T-helper 9 cell (primary cell): ENCODE data around the gene CDK3.
"Not testable (repeated sequence)": the region's sequence is repeated elsewhere in the genome, so short reads cannot be mapped to it uniquely, and the experiment has no call there.

Source experiments
- DNase-seq: peaks from one replicate; pipeline ENCODE4 v3.0.0-alpha.2; 2020

CDK3 gene

DNA sequence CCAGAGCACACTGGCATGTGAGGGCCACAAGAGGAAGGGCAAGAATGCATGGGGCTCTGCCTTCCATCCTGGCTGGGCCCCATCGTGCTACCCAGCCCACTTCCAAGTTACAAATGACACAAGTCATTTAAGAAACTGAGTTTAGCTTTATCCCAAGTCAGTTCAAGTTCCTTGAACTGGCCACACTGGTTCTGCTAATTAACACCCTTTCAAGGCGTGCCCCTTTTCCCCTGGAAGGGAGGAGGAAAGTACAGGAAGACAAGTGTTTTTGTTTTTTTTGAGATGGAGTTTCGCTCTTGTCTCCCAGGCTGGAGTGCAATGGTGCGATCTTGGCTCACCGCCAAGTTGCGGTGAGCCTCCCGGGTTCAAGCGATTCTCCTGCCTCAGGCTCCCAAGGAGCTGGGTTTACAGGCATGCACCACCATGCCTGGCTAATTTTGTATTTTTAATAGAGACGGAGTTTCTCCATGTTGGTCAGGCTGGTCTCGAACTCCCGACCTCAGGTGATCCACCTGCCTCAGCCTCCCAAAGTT, 43.9 kb downstream of the CDK3 start:
- DNase-seq = not testable (repeated sequence)

DNA sequence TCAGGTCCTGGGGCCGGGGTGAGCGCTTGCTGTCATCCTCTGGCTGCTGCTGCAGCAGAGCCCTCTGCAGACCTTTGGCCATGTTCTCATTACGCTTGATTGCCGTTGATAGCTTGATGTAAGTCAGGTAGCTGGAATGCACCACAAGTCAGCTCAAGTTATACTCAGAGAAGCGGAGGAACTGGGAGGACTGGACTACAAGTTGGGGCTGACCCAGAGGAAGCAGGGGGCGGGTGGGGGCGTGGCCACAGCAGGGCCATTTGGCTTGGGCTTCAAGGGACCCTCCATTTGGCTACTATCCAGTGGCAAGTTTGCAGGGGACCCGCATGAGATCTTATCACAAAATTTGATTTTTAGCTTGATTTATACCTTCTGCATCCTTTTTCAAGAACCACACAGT, 45.4 kb downstream of the CDK3 start:
- DNase-seq = no peak

DNA sequence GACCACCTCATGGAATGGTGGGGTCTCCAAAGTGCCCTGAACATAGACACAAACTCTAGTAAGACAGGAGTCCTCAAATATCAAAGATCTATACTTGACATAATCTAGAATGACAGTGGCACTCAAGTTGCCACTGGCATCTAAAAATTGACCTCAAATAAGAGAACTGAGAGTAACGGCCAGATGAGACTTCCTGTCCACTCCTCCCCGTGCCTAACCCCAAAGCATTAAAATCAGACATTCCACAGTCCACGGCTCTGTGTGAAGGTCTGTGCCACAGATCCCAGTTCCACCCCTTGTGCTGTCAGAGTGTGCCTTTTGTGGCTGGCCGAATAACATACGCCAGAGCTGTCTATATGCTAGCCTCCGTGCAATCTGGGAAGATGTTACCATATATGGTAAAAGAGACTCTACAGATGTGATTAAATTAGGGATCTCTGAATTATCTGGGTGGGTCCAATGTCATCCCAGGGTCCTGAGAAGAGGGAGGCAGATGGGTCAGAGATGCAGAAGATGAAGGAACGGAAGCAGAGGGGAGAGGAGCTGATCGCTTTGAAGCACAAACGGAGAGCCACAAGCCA, 47.5 kb downstream of the CDK3 start:
- no peak for DNase-seq

DNA sequence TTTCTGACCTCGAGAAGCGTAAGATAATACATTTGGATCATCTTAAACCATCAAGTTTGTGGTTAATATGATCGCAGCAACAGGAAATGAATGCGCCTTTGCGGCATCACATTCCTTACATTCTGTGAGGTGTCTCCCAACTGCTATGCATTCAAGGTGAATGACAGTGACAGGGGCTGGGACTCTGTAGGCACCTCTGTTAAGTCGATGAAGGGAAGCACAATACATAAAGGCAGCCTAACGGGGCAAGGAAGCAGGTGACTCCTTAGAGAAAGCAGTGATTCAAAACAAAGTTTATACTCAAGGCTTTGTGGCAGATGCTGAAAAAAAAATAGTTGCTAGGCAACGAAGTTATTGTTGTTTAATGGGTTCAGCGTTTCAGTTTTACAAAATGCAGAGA, 48.1 kb downstream of the CDK3 start:
- DNase-seq = no peak

DNA sequence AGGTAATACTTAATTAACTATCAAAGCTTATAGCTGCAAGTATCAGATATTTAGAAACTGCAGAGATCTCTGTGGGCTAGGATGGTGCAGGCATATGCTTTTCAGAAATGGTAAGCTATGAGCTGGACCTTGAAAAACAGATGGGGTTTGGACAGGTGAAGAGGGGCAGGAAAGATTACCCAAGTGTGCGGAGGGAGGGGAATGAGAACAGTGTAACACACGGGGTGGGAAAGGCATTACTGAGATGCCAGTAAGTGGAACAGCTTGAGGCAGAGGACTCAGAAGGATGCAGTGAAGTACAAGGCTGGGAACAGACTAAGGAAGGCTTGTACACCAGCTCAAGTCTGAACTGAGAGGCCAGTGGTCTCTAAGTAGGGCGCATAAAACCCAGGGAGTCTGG, 48.6 kb downstream of the CDK3 start:
- no peak for DNase-seq

DNA sequence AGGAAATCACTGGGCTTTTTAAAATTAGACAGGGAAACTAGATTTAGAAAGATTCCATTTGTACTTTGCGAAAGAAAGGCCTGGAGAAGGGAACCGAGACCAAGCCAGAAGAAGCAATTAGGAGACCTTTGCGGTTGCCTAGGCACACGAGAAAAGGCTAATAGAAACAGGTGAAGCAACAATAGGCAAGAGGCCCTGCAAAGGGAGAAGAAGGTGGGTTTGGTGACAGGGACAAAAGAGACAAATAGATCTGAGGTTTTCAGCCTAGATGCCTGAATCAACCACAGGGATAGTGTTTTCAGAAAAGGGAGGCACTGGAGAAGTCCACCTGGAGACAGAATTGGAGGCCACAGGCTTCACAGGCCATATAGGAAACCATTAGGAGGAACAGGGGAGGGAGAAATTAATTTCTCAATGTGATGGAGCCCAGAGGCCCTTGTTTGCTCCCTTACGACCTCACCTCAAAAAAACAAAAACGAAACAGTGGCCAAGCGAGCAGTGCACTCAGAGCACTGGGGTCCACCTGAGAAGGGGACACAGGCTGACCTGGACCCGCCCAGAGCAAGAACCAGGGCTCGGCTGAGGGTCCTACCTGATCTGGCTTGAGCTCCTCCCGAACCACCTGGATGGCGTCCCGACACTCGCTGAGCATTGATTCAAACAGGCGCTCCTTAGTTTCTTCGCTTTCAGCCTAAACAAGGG, 49.3 kb downstream of the CDK3 start:
- no peak for DNase-seq

DNA sequence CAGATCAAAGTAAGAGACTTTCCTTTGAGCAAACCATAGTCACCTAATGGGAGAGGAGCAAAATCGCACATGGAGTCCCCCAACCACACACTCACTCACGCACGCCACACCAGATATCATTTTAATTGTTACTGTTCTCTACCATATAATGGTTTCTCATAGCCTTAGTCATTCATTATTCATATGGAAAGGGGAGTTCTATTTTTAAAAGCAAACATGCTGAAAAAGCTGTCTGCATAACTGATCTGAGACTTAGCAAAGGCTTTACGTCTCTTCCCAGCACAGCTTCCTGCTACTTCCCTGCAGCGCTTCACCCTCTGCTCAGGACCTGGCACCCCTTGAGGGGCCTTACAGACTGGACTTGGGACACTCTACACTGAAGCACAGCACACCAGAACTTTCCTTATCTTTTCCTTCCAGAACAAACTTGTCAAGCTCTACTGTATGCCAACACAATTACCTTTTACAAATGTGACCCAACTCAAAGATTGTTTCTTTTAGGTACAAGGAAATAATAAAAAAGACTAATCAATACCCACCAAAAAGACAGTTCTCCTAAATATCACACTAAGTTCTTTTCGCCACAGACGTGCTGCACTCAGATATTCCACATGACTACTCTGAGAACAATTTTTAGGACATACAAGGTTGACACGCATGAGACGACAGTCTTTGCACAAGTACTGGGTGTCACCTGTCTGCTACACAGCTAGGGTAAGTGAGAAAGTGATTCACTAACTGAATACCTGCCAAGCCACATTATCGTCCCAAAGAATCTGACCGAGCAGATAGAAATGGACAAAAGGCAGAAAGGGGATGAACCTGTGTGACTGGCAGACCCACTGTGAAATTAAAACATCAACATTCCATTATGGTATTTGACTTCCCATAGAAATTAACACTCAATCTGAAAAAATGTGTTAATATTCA, 50.1 kb downstream of the CDK3 start:
- no peak for DNase-seq

DNA sequence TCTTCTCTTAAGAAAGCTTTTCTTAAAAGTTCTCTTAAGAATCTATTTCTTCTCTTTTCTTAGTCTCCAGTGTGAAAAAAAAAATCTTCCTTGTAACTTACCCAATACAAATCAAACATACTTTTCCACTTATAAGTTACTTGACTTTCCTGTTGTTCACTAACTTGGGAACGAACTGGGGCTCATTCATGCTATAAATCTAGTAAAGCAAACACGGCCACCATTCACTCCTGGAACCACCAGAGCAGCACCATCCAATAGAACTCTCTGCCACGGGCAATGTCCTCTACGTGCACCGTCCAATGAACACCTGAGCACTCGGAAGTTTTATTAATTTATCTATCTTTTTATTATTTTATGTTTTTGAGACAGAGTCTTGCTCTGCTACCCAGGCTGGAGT, 50.9 kb downstream of the CDK3 start:
- DNase-seq = no peak

DNA sequence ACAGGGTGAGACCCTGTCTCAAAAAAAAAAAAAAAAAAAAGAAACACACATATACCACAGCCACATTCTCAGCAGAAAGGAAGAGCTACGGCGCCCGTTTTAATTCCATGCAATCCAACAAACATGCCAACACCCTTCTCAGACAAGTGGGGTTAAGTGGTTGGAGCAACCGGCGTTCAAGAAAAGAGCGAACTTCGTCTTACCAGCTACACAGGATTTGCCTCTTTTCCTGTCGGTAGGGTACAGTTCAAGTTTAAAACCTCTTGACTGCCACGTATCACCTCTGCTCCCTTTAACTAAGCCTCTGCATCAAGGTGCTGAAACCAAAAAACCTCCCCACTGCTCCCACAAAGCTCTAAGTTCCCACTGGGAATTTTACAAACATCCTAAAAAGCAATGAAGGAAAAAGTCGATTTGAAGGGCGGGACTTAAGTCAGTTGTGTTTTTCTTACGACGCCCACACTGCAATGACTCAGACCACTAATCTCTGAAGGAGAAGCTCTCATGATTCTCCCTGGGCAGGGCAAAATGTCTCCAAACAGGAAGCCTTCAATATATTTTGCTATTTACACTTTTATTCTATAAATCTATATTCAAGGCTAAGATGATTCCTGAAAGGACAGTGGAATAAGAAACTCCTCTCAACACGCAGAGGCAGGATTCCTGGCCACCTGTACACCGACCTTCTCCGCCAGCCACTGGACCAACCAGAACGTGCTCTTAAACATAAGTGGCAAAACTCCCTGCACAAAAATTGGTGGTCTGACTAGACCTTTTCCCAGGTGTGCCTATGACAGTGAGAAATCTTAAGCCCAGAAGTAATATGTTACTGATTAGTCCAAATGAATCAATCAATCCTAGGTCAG, 52.8 kb downstream of the CDK3 start:
- DNase-seq = no peak

DNA sequence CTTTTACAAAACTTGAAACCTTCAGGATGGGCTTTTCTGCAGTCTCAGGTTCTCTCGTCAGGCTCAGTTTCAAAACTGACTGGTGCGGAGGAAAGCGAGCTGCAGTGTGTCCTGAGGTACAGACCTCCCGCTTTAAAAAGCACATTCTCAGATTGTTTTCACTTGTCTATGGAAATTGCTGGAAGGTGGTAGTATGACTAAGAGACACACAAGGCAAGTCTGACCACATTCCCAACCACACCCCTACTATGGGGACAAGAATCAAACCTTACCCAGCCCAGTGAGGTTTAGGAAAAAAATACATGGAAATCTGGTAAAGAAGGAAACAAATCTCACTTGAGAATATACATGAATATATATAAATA, 53.4 kb downstream of the CDK3 start:
- no peak for DNase-seq
